HAP-1 (cell line): ENCODE data around the gene CADM2.

Source experiments
- DNase-seq, 2 experiments: peaks; one replicate each; pipeline ENCODE4 v3.0.0-alpha.2; 2016 to 2020; ENCODE audit warnings: low spot score in 2 of 2
- H3K27me3 ChIP-seq: fragments of 250-450 bp; sonication (Bioruptor Pico); 2 replicates; pipeline ENCODE4 v1.5.1; 2020; ENCODE audit warnings: low read depth, mild to moderate bottlenecking, moderate library complexity
- H3K36me3 ChIP-seq: fragments of 250-450 bp; sonication (Bioruptor Pico); replicated peaks from 2 replicates; pipeline ENCODE4 v1.5.1; 2020; ENCODE audit warnings: mild to moderate bottlenecking
- H3K4me1 ChIP-seq: fragments of 250-450 bp; sonication (Bioruptor Pico); 2 replicates; pipeline ENCODE4 v1.5.1; 2020; ENCODE audit warnings: mild to moderate bottlenecking
- H3K4me3 ChIP-seq: fragments of 250-450 bp; sonication (Bioruptor Pico); 2 replicates; pipeline ENCODE4 v1.5.1; 2020; ENCODE audit warnings: mild to moderate bottlenecking, moderate library complexity
- H3K9me3 ChIP-seq: fragments of 250-450 bp; sonication (Bioruptor Pico); 2 replicates; pipeline ENCODE4 v1.5.1; 2020; ENCODE audit warnings: mild to moderate bottlenecking, moderate library complexity
- in situ Hi-C: fragments of 300-500 bp; cut with MboI; formaldehyde crosslinking; loops from 3 replicates; pipeline ENCODE4 v1.14.3; 2020; ENCODE audit warnings: low sequenced_read_pairs, inconsistent platforms, mixed read lengths

CADM2 gene

GRCh38 chr3:84965141-84965540 is 6.4 kb downstream of the CADM2 start:
- no peaks in the 10 kb centered on the region for H3K9me3 ChIP-seq
- peak; percentile 85 to 86 for DNase-seq
- H3K36me3 ChIP-seq: no peaks in the 10 kb centered on the region
- peaks cover 62% of the 10 kb centered on the region for H3K4me1 ChIP-seq
- in situ Hi-C loops: loop anchor here (25.0 kb wide), 1 partner anchor 597 kb away; no protein-coding TSS in a partner anchor
- H3K27me3 ChIP-seq: no peaks in the 10 kb centered on the region
- H3K4me3 ChIP-seq: no peak overlapping the region

GRCh38 chr3:84967767-84968581 is 9.2 kb downstream of the CADM2 start:
- H3K4me3 ChIP-seq: peak overlapping the region; percentile 11
- peak; percentile 73 to 98 for DNase-seq
- no peaks in the 10 kb centered on the region for H3K36me3 ChIP-seq
- peaks cover 53% of the 10 kb centered on the region for H3K4me1 ChIP-seq
- in situ Hi-C loops: loop anchor here (25.0 kb wide), 1 partner anchor 594 kb away; no protein-coding TSS in a partner anchor
- no peaks in the 10 kb centered on the region for H3K9me3 ChIP-seq
- no peaks in the 10 kb centered on the region for H3K27me3 ChIP-seq

GRCh38 chr3:84968701-84969235 is 10.0 kb downstream of the CADM2 start:
- no peaks in the 10 kb centered on the region for H3K36me3 ChIP-seq
- no peaks in the 10 kb centered on the region for H3K27me3 ChIP-seq
- H3K4me1 ChIP-seq: peaks cover 49% of the 10 kb centered on the region
- H3K4me3 ChIP-seq: peak overlapping the region; percentile 11
- in situ Hi-C loops: loop anchor here (25.0 kb wide), 1 partner anchor 594 kb away; no protein-coding TSS in a partner anchor
- no peak for DNase-seq
- no peaks in the 10 kb centered on the region for H3K9me3 ChIP-seq

GRCh38 chr3:84974347-84974746 is 15.6 kb downstream of the CADM2 start:
- Histone ChIP-seq H3K27me3 (no peaks in the 10 kb centered on the region), H3K9me3 (no peaks in the 10 kb centered on the region), H3K36me3 (no peaks in the 10 kb centered on the region), H3K4me1 (peaks cover 15% of the 10 kb centered on the region), H3K4me3 (no peak overlapping the region)
- no peak for DNase-seq
- in situ Hi-C loops: loop anchor here (25.0 kb wide), 1 partner anchor 588 kb away; no protein-coding TSS in a partner anchor

- peaks cover 20% of the 10 kb centered on the region for H3K4me1 ChIP-seq
- no peaks in the 10 kb centered on the region for H3K36me3 ChIP-seq
- H3K27me3 ChIP-seq: no peaks in the 10 kb centered on the region
- H3K4me3 ChIP-seq: no peak overlapping the region
- in situ Hi-C loops: no loop called here
- no peaks in the 10 kb centered on the region for H3K9me3 ChIP-seq
- no peak for DNase-seq
These were observed 18.2 kb downstream of the CADM2 start for GRCh38 chr3:84977021-84977420.

- no peak for DNase-seq
- Histone ChIP-seq H3K36me3 (no peaks in the 10 kb centered on the region), H3K27me3 (no peaks in the 10 kb centered on the region), H3K9me3 (no peaks in the 10 kb centered on the region), H3K4me1 (peaks cover 20% of the 10 kb centered on the region), H3K4me3 (no peak overlapping the region)
- in situ Hi-C loops: no loop called here
These were observed 20.1 kb downstream of the CADM2 start for GRCh38 chr3:84978843-84979242.

- Histone ChIP-seq H3K4me3 (no peak overlapping the region), H3K36me3 (no peaks in the 10 kb centered on the region), H3K27me3 (no peaks in the 10 kb centered on the region), H3K9me3 (no peaks in the 10 kb centered on the region), H3K4me1 (peaks cover 25% of the 10 kb centered on the region)
- peak; percentile 30 to 39 for DNase-seq
- in situ Hi-C loops: no loop called here
These were observed 21.2 kb downstream of the CADM2 start for GRCh38 chr3:84980011-84980410.

GRCh38 chr3:84980456-84980855 is 21.7 kb downstream of the CADM2 start:
- Histone ChIP-seq H3K4me1 (peaks cover 25% of the 10 kb centered on the region), H3K27me3 (no peaks in the 10 kb centered on the region), H3K9me3 (no peaks in the 10 kb centered on the region), H3K36me3 (no peaks in the 10 kb centered on the region), H3K4me3 (no peak overlapping the region)
- no peak for DNase-seq
- in situ Hi-C loops: no loop called here

GRCh38 chr3:84983490-84983889 is 24.7 kb downstream of the CADM2 start:
- DNase-seq: no peak
- Histone ChIP-seq H3K36me3 (no peaks in the 10 kb centered on the region), H3K4me1 (peaks cover 23% of the 10 kb centered on the region), H3K27me3 (no peaks in the 10 kb centered on the region), H3K4me3 (no peak overlapping the region), H3K9me3 (no peaks in the 10 kb centered on the region)
- in situ Hi-C loops: no loop called here

- Histone ChIP-seq H3K9me3 (no peaks in the 10 kb centered on the region), H3K36me3 (no peaks in the 10 kb centered on the region)
- in situ Hi-C loops: no loop called here
These were observed 25.6 kb downstream of the CADM2 start for GRCh38 chr3:84984429-84984828.

GRCh38 chr3:84985795-84986194 is 27.0 kb downstream of the CADM2 start:
- Histone ChIP-seq H3K27me3 (no peaks in the 10 kb centered on the region), H3K4me1 (peaks cover 11% of the 10 kb centered on the region; the same call in 1 of the 2 replicates), H3K4me3 (no peak overlapping the region), H3K9me3 (no peaks in the 10 kb centered on the region), H3K36me3 (no peaks in the 10 kb centered on the region)
- no peak for DNase-seq
- in situ Hi-C loops: no loop called here

More at GRCh38 chr3:84984429-84984828, 25.6 kb downstream of the CADM2 start:
- no peak for DNase-seq
- H3K27me3 ChIP-seq: no peaks in the 10 kb centered on the region
- no peak overlapping the region for H3K4me3 ChIP-seq
- peaks cover 20% of the 10 kb centered on the region for H3K4me1 ChIP-seq

GRCh38 chr3:84987706-84988504 is 29.1 kb downstream of the CADM2 start:
- H3K4me1 ChIP-seq: peaks cover 5% of the 10 kb centered on the region; the same call in 1 of the 2 replicates
- H3K4me3 ChIP-seq: no peak overlapping the region
- H3K9me3 ChIP-seq: no peaks in the 10 kb centered on the region
- no peaks in the 10 kb centered on the region for H3K36me3 ChIP-seq
- in situ Hi-C loops: no loop called here
- H3K27me3 ChIP-seq: no peaks in the 10 kb centered on the region
- no peak for DNase-seq

- in situ Hi-C loops: no loop called here
- Histone ChIP-seq H3K27me3 (no peaks in the 10 kb centered on the region), H3K9me3 (no peaks in the 10 kb centered on the region), H3K4me3 (no peak overlapping the region), H3K4me1 (peaks cover 5% of the 10 kb centered on the region; the same call in 1 of the 2 replicates), H3K36me3 (no peaks in the 10 kb centered on the region)
- no peak for DNase-seq
These were observed 30.3 kb downstream of the CADM2 start for GRCh38 chr3:84989102-84989501.
